Keratinocyte (primary cell): ENCODE data around the gene IFNAR1.

ENCODE experiments used
- EZH2 ChIP-seq: IDR thresholded peaks from one replicate; pipeline ENCODE4 v1.6.1; 2012; ENCODE audit warnings: inconsistent platforms, mild to moderate bottlenecking, low read length, moderate library complexity
- TF ChIP-seq, protein P1 (sequence below), 3 experiments: IDR thresholded peaks in 1 of 3; conservative IDR thresholded peaks in 1 of 3; optimal IDR thresholded peaks in 1 of 3; 2 replicates in 2 of 3; 3 replicates in 1 of 3; pipeline versions ENCODE3 to v1.5.1; 2011; ENCODE audit warnings: low read length in 3 of 3, mild to moderate bottlenecking in 3 of 3, moderate library complexity in 2 of 3, control low read depth in 1 of 3, inconsistent platforms in 1 of 3; ENCODE audit not compliant: insufficient read depth in 2 of 3; ENCODE audit errors: extremely low read depth in 1 of 3

DNA sequence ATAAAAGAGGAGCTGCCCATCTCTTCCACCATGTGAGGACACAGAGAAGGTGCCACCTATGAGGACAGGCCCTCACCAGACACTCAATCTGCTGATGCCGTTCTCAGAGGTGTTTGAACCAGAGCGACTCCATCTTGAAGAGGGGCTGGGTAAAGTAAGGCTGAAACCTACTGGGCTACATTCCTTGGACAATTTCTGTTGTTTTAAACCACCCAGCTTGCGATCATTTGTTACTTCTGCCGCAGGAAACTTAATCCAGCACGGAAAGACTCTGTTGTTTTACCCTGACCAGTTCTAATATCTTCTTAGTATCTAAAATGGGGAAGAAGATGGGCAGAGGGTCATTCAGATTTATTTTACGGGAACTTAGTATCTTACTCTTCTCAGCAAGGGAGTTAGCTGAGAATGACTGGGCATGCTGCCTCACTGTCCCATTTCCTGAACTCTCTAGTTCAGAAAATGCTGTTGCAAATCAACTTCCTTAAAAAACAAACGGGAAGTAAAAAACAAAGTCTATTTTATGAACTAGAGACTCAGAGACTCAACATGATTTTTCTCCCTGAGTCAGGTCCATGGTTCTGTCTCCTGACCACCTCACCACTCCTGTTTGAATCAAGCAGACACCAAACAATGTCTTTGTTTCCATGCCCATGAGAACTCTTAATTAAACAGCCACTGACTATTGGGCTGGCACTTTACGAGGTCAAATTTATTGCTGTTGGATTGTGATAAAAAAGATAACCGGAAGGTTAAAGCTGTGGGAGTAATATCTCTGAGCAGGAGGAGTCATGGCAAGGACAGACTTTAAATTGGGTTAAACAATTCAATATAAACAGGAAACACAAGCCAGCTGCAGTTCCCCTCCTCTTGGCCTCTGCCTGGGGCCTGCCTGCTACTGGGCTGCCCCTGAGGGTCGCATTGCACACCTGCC lies 23.8 kb upstream of the IFNAR1 start:
- TF ChIP-seq EZH2 = no peak
- TF ChIP-seq, protein P1, sequence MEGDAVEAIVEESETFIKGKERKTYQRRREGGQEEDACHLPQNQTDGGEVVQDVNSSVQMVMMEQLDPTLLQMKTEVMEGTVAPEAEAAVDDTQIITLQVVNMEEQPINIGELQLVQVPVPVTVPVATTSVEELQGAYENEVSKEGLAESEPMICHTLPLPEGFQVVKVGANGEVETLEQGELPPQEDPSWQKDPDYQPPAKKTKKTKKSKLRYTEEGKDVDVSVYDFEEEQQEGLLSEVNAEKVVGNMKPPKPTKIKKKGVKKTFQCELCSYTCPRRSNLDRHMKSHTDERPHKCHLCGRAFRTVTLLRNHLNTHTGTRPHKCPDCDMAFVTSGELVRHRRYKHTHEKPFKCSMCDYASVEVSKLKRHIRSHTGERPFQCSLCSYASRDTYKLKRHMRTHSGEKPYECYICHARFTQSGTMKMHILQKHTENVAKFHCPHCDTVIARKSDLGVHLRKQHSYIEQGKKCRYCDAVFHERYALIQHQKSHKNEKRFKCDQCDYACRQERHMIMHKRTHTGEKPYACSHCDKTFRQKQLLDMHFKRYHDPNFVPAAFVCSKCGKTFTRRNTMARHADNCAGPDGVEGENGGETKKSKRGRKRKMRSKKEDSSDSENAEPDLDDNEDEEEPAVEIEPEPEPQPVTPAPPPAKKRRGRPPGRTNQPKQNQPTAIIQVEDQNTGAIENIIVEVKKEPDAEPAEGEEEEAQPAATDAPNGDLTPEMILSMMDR (optimal IDR thresholded peaks at IDR 0.05 in 1 of 3, IDR thresholded peaks at IDR 0.05 in 1 of 3, conservative IDR thresholded peaks at IDR 0.05 in 1 of 3; ENCODE audit: extremely low read depth in 1 of 3, insufficient read depth in 2 of 3, low read length in 3 of 3) = no peak
